ENCODE measurements around the gene ANO6. TPM values are rescaled to one million over a fixed set of nuclear protein-coding genes. Genes with fewer than 3 reads are reported as not detected.

The ANO6 gene
- total and polyA plus RNA-seq, 4 donors, result 18.6 to 52.3 (median 29.1) TPM

DNA sequence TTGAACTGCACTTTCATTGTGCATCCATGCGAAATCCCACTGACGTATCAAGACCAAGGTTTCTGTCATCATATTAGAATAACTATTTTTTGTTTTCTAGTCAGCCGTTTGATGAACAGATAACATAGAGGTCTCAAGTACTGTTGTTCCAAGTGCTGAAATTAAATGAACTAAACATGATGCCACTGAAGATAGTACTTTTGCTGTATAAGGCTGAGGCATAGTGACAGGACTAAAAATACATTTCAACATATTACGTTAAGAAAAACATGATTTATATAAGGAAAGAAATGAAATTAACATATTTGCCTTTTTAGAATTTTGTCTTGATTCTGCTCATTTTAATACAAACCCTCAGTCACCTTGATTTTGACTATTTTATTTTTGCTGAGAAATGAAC lies 82.2 kb downstream of the ANO6 start:
- no peak for TF ChIP-seq FOXA2 (IDR thresholded peaks at IDR 0.05)
- TF ChIP-seq, protein P1, sequence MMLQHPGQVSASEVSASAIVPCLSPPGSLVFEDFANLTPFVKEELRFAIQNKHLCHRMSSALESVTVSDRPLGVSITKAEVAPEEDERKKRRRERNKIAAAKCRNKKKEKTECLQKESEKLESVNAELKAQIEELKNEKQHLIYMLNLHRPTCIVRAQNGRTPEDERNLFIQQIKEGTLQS (IDR thresholded peaks at IDR 0.05), result no peak
- TF ChIP-seq TAF1 (conservative IDR thresholded peaks at IDR 0.05), result no peak
- no peaks in the 10 kb centered on the region for H3K27me3 ChIP-seq (ENCODE audit: control insufficient read depth in 4 of 4, insufficient read depth in 4 of 4, low read length in 3 of 4)
- no peak for DNase-seq (ENCODE audit: low spot score)
- no peak overlapping the region for H3K4me3 ChIP-seq (ENCODE audit: low read depth in 1 of 3, low read length in 3 of 3)
- peaks cover 0 to 7% (median 5%) of the 10 kb centered on the region in 4 donors for H3K4me1 ChIP-seq (ENCODE audit: control insufficient read depth in 4 of 4, insufficient read depth in 4 of 4, low read length in 3 of 4)
- WGBS, result 90% methylated on average over 4 of the region's 4 CpGs
- no peaks in the 10 kb centered on the region for H3K9me3 ChIP-seq (ENCODE audit: control insufficient read depth in 4 of 4, low read length in 3 of 4)
- no peak overlapping the region for H3K27ac ChIP-seq (ENCODE audit: low read depth in 1 of 2, low read length in 2 of 2)
- no peaks in the 10 kb centered on the region for H3K36me3 ChIP-seq (ENCODE audit: control insufficient read depth in 4 of 4, insufficient read depth in 3 of 4, low read depth in 1 of 4, low read length in 3 of 4)
- no peak overlapping the region for H3K9ac ChIP-seq (ENCODE audit: low read depth in 1 of 2, low read length in 2 of 2)

DNA sequence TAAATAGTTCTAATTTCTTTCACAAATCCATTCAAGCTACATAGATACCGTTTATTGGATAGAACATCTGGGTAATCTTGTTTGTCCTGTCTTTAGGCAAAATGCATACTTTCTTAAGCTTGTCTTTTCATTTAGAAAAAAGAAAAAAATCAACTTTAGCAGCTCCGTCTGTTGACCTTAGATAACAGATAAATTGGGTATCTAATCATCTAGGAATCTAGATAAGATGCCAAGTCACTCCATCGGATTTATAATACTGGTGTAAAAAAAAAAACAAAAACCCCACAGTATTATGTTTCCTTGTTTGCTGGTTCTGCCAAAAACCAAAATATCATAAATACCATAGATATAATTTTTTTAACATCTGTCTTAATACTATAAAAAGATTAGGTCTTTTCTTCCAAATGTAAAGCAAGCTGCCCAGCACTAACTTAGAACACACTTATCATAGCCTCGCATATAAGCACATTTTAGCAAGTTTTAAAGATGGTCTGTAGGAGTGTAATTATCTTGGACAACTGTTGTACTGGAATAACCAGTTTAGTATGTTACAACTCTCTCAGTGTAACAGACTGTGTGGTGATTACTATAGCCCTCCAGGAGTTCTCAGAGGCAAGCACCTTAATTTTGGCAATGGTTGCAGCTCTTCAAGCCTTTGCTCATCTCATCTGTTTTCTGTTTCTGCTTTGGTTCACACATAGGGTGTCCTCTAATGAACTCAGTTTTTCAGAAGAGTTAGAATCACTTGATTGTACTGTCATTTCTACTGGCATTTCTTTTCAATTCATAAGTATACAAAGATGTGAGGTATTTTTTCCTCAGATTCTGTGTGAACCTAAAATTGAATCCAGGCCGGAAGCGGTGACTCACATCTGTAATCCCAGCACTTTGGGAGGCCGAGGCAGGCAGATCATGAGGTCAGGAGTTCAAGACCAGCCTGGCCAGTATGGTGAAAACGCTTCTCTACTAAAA lies 83.1 kb downstream of the ANO6 start:
- DNase-seq (ENCODE audit: low spot score), result no peak
- TF ChIP-seq HNF4A (conservative IDR thresholded peaks at IDR 0.05) (no peak), JUND (IDR thresholded peaks at IDR 0.05) (peak in 1 of 2 donors; percentile 22)
- Histone ChIP-seq H3K36me3 (ENCODE audit: control insufficient read depth in 4 of 4, insufficient read depth in 3 of 4, low read depth in 1 of 4, low read length in 3 of 4) (no peaks in the 10 kb centered on the region), H3K9ac (ENCODE audit: low read depth in 1 of 2, low read length in 2 of 2) (no peak overlapping the region), H3K27ac (ENCODE audit: low read depth in 1 of 2, low read length in 2 of 2) (no peak overlapping the region), H3K4me3 (ENCODE audit: low read depth in 1 of 3, low read length in 3 of 3) (no peak overlapping the region), H3K4me1 (ENCODE audit: control insufficient read depth in 4 of 4, insufficient read depth in 4 of 4, low read length in 3 of 4) (peaks cover 2 to 7% (median 5%) of the 10 kb centered on the region in 4 donors), H3K27me3 (ENCODE audit: control insufficient read depth in 4 of 4, insufficient read depth in 4 of 4, low read length in 3 of 4) (no peaks in the 10 kb centered on the region), H3K9me3 (ENCODE audit: control insufficient read depth in 4 of 4, low read length in 3 of 4) (no peaks in the 10 kb centered on the region)
- 63% methylated on average over 8 of the region's 8 CpGs for WGBS

DNA sequence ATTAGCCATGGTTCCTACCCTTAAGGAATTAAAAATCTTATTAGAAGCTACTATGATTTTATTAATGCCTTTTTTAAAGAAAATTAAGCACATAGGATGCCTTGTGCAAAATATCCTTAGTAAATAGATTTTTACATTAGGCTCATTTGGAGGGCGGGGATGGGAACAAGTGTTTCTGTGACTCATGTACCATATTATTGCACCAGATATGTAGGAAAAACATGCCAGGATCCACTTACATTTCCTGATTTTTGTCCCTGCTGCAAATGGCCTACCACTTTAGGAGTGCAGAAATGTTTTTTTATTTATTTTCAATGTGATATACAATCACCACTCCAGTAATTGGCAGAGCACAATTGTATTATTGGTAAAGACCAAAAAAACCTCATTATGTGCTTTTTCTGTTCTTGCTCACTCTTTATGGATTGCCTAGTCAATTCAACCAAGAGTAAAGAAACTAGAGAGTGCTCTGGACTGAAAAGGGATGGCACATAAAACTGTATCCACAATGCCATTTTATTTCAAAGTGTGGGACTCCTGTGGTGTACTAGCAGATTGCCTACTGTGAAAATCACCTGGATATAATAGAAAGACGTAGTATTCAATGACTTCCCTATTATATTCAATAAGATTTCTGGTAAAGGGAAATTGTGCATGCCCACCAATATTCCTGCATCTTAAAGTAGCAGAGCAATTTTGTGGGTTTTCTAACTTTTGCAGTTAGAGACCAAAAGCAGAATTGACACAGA lies 86.9 kb downstream of the ANO6 start:
- TF ChIP-seq GABPA (IDR thresholded peaks at IDR 0.05 in 1 of 2, conservative IDR thresholded peaks at IDR 0.05 in 1 of 2) (no peak), FOXA1 (IDR thresholded peaks at IDR 0.05) (no peak), RAD21 (IDR thresholded peaks at IDR 0.05) (no peak), JUND (IDR thresholded peaks at IDR 0.05) (no peak), SP1 (IDR thresholded peaks at IDR 0.05) (no peak)
- TF ChIP-seq, protein P2, sequence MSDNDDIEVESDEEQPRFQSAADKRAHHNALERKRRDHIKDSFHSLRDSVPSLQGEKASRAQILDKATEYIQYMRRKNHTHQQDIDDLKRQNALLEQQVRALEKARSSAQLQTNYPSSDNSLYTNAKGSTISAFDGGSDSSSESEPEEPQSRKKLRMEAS (IDR thresholded peaks at IDR 0.05), result no peak
- TF ChIP-seq, protein P3, sequence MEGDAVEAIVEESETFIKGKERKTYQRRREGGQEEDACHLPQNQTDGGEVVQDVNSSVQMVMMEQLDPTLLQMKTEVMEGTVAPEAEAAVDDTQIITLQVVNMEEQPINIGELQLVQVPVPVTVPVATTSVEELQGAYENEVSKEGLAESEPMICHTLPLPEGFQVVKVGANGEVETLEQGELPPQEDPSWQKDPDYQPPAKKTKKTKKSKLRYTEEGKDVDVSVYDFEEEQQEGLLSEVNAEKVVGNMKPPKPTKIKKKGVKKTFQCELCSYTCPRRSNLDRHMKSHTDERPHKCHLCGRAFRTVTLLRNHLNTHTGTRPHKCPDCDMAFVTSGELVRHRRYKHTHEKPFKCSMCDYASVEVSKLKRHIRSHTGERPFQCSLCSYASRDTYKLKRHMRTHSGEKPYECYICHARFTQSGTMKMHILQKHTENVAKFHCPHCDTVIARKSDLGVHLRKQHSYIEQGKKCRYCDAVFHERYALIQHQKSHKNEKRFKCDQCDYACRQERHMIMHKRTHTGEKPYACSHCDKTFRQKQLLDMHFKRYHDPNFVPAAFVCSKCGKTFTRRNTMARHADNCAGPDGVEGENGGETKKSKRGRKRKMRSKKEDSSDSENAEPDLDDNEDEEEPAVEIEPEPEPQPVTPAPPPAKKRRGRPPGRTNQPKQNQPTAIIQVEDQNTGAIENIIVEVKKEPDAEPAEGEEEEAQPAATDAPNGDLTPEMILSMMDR (IDR thresholded peaks at IDR 0.05; ENCODE audit: low read depth, low read length, missing input control), result no peak
- TF ChIP-seq, protein P4, sequence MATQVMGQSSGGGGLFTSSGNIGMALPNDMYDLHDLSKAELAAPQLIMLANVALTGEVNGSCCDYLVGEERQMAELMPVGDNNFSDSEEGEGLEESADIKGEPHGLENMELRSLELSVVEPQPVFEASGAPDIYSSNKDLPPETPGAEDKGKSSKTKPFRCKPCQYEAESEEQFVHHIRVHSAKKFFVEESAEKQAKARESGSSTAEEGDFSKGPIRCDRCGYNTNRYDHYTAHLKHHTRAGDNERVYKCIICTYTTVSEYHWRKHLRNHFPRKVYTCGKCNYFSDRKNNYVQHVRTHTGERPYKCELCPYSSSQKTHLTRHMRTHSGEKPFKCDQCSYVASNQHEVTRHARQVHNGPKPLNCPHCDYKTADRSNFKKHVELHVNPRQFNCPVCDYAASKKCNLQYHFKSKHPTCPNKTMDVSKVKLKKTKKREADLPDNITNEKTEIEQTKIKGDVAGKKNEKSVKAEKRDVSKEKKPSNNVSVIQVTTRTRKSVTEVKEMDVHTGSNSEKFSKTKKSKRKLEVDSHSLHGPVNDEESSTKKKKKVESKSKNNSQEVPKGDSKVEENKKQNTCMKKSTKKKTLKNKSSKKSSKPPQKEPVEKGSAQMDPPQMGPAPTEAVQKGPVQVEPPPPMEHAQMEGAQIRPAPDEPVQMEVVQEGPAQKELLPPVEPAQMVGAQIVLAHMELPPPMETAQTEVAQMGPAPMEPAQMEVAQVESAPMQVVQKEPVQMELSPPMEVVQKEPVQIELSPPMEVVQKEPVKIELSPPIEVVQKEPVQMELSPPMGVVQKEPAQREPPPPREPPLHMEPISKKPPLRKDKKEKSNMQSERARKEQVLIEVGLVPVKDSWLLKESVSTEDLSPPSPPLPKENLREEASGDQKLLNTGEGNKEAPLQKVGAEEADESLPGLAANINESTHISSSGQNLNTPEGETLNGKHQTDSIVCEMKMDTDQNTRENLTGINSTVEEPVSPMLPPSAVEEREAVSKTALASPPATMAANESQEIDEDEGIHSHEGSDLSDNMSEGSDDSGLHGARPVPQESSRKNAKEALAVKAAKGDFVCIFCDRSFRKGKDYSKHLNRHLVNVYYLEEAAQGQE (IDR thresholded peaks at IDR 0.05), result no peak
- TF ChIP-seq, protein P1 (IDR thresholded peaks at IDR 0.05), result no peak
- no peaks in the 10 kb centered on the region for H3K36me3 ChIP-seq (ENCODE audit: control insufficient read depth in 4 of 4, insufficient read depth in 3 of 4, low read depth in 1 of 4, low read length in 3 of 4)
- WGBS, result 97% methylated on average over 2 of the region's 2 CpGs
- H3K9ac ChIP-seq (ENCODE audit: low read depth in 1 of 2, low read length in 2 of 2), result no peak overlapping the region
- no peak for DNase-seq (ENCODE audit: low spot score)
- H3K4me1 ChIP-seq (ENCODE audit: control insufficient read depth in 4 of 4, insufficient read depth in 4 of 4, low read length in 3 of 4), result peaks cover 0 to 25% (median 17%) of the 10 kb centered on the region in 4 donors
- no peak overlapping the region for H3K4me3 ChIP-seq (ENCODE audit: low read depth in 1 of 3, low read length in 3 of 3)
- H3K9me3 ChIP-seq (ENCODE audit: control insufficient read depth in 4 of 4, low read length in 3 of 4), result no peaks in the 10 kb centered on the region
- no peaks in the 10 kb centered on the region for H3K27me3 ChIP-seq (ENCODE audit: control insufficient read depth in 4 of 4, insufficient read depth in 4 of 4, low read length in 3 of 4)
- no peak overlapping the region for H3K27ac ChIP-seq (ENCODE audit: low read depth in 1 of 2, low read length in 2 of 2)

Measured in liver (tissue), 9 donors.